ENCODE measurements around the gene COP1.

The COP1 gene

DNA sequence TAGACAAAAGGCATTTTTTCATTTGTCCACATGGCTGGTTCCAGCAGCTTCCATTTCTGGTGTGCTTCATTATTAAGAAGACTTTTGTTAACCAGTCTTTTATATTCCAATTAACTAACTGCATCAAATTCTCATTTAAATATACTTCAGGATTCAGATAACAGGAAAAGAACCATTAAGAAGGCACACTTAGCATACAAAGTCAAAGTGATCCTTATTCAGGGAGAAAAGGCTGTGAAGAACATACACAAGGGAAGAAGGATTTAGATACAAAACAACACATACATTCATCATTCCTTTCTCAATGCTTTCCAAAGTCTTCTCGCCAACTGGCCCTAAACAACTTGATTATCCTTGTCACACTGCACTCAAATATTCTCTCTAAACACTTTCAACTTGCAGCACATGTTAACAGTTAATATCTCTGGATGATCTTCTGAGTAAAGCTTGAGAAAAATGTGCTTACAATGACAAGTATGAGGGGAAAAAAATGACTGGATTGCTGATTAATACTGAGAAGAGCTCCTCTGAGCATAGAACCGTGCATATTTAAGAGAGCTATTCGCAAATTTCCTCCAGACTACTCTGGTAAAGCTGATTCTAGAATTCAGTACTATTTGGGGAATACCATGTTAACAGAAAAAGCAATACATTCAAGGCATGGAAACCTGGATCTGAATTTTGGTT, 238.5 kb downstream of the COP1 start:
- WGBS (ENCODE audit: extremely low coverage, insufficient coverage, insufficient read length), result no CpG with 5 or more reads among the region's 3 CpGs
- no peak overlapping the region for H2BK12ac ChIP-seq (ENCODE audit: low read length)
- no peaks in the 10 kb centered on the region for H3K79me1 ChIP-seq (ENCODE audit: low read length)
- no peak overlapping the region for H3K4ac ChIP-seq (ENCODE audit: low read depth, low read length)
- peak overlapping the region; percentile 37 for H4K91ac ChIP-seq (ENCODE audit: low read depth, low read length)
- no peak overlapping the region for H3K4me3 ChIP-seq (ENCODE audit: low read depth, low read length)
- DNase-seq, result peak; percentile 4 to 82
- H2AK5ac ChIP-seq (ENCODE audit: low read length), result no peak overlapping the region
- peaks cover 0 to 3% of the 10 kb centered on the region in 2 experiments for H3K36me3 ChIP-seq (ENCODE audit: control insufficient read depth in 1 of 2, insufficient read depth in 2 of 2, low read length in 2 of 2)
- H3K27me3 ChIP-seq (ENCODE audit: insufficient read depth, low read length), result no peaks in the 10 kb centered on the region
- no peak overlapping the region for H3K9ac ChIP-seq (ENCODE audit: low read length)
- H3K4me1 ChIP-seq (ENCODE audit: control insufficient read depth in 1 of 2, insufficient read depth in 2 of 2, low read length in 2 of 2), result peaks cover 0 to 2% of the 10 kb centered on the region in 2 experiments
- peak overlapping the region; percentile 36 for H3K27ac ChIP-seq (ENCODE audit: low read depth, low read length)
- no peak overlapping the region for H4K8ac ChIP-seq (ENCODE audit: low read depth, low read length)
- no peak overlapping the region for H3K18ac ChIP-seq (ENCODE audit: low read length)
- no peak overlapping the region for H2BK5ac ChIP-seq (ENCODE audit: low read depth, low read length, poor library complexity)
- H3K14ac ChIP-seq (ENCODE audit: low read length), result no peak overlapping the region
- H2BK120ac ChIP-seq (ENCODE audit: insufficient read depth, low read length, poor library complexity), result no peak overlapping the region
- no peaks in the 10 kb centered on the region for H3K9me3 ChIP-seq (ENCODE audit: insufficient read depth, low read depth, low read length)
- no peak overlapping the region for H4K12ac ChIP-seq (ENCODE audit: low read depth, low read length)
- H3K4me2 ChIP-seq (ENCODE audit: low read length), result no peak overlapping the region
- H3K23ac ChIP-seq (ENCODE audit: low read length), result no peak overlapping the region
- no peak overlapping the region for H2AFZ ChIP-seq (ENCODE audit: insufficient read depth, low read length, poor library complexity)
- H3K79me2 ChIP-seq (ENCODE audit: control insufficient read depth, insufficient read depth, low read length, poor library complexity), result no peaks in the 10 kb centered on the region

DNA sequence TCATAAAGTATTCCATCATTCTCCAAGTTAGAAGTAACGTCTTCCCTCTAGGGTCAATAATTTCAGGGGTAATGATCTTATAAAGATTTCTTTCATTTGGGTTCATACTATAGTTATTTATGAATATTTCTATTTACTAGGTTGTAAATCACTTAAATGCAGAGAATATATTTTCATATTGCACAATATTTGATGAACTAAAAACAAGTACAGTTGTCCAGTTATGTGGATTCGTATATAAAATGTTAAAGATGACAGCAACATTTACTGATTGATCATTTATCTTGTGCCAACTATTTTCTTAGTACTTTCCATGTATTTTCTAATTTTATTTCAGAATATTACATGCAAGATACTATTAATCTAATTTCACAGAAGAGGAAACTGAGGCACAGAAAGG, 243.3 kb downstream of the COP1 start:
- no CpG with 5 or more reads among the region's 2 CpGs for WGBS (ENCODE audit: extremely low coverage, insufficient coverage, insufficient read length)
- Histone ChIP-seq H3K4me2 (ENCODE audit: low read length) (no peak overlapping the region), H2BK120ac (ENCODE audit: insufficient read depth, low read length, poor library complexity) (no peak overlapping the region), H2BK12ac (ENCODE audit: low read length) (no peak overlapping the region), H4K8ac (ENCODE audit: low read depth, low read length) (no peak overlapping the region), H3K79me2 (ENCODE audit: control insufficient read depth, insufficient read depth, low read length, poor library complexity) (no peaks in the 10 kb centered on the region), H2BK5ac (ENCODE audit: low read depth, low read length, poor library complexity) (no peak overlapping the region), H3K4me3 (ENCODE audit: low read depth, low read length) (no peak overlapping the region), H3K14ac (ENCODE audit: low read length) (no peak overlapping the region), H3K4ac (ENCODE audit: low read depth, low read length) (no peak overlapping the region), H2AK5ac (ENCODE audit: low read length) (no peak overlapping the region), H4K91ac (ENCODE audit: low read depth, low read length) (no peak overlapping the region), H2AFZ (ENCODE audit: insufficient read depth, low read length, poor library complexity) (no peak overlapping the region), H3K27ac (ENCODE audit: low read depth, low read length) (no peak overlapping the region), H3K18ac (ENCODE audit: low read length) (no peak overlapping the region), H3K23ac (ENCODE audit: low read length) (no peak overlapping the region), H4K12ac (ENCODE audit: low read depth, low read length) (no peak overlapping the region), H3K4me1 (ENCODE audit: control insufficient read depth in 1 of 2, insufficient read depth in 2 of 2, low read length in 2 of 2) (peaks cover 0 to 2% of the 10 kb centered on the region in 2 experiments), H3K79me1 (ENCODE audit: low read length) (no peaks in the 10 kb centered on the region), H3K9ac (ENCODE audit: low read length) (no peak overlapping the region), H3K27me3 (ENCODE audit: insufficient read depth, low read length) (no peaks in the 10 kb centered on the region), H3K9me3 (ENCODE audit: insufficient read depth, low read depth, low read length) (no peaks in the 10 kb centered on the region), H3K36me3 (ENCODE audit: control insufficient read depth in 1 of 2, insufficient read depth in 2 of 2, low read length in 2 of 2) (peaks cover 0 to 2% of the 10 kb centered on the region in 2 experiments)
- DNase-seq, result no peak

DNA sequence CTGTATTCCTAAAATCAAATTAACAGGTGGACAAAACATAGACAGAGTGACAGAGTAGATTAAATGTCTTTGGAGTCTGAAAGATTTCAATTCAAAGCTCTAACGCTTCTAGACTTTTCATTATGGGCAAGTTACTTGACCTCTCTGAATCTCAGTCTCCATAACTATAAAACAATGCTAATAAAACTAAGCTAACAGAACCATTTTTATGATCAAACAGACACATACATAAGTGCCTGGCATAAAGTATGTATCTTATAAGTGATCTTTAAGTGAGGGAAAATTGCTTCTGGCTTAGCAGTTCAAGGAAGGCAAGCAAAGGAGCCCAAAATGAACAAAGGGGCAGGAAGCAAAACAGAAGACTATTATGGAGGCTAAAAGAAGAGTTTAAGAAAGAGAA, 246.9 kb downstream of the COP1 start:
- H2BK5ac ChIP-seq (ENCODE audit: low read depth, low read length, poor library complexity), result no peak overlapping the region
- H4K12ac ChIP-seq (ENCODE audit: low read depth, low read length), result no peak overlapping the region
- WGBS (ENCODE audit: extremely low coverage, insufficient coverage, insufficient read length), result no CpG with 5 or more reads among the region's 1 CpG

DNA sequence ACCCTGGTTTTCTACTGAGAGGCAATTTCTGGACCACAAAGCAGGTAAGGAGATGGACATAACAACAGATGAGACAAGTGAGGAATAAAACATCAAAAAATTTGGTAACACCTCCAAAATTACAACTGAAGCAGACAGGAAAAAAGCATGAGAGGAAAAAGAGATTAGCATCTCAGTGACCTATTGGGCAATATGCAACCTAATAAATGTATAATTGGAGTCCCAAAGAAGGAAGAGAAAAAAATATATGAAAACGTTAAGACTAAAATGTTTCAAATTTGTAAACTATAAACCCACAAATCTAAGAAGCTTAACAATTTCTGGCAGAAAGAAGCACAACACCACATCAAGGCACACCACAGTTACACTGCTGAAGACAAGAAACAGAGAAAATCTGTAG, 255.5 kb downstream of the COP1 start:
- Histone ChIP-seq H3K4ac (ENCODE audit: low read depth, low read length) (no peak overlapping the region), H3K14ac (ENCODE audit: low read length) (no peak overlapping the region), H4K91ac (ENCODE audit: low read depth, low read length) (no peak overlapping the region), H3K9me3 (ENCODE audit: insufficient read depth, low read depth, low read length) (peaks cover 1% of the 10 kb centered on the region), H3K79me1 (ENCODE audit: low read length) (no peaks in the 10 kb centered on the region), H4K12ac (ENCODE audit: low read depth, low read length) (no peak overlapping the region), H2AK5ac (ENCODE audit: low read length) (no peak overlapping the region), H3K23ac (ENCODE audit: low read length) (no peak overlapping the region), H2BK120ac (ENCODE audit: insufficient read depth, low read length, poor library complexity) (no peak overlapping the region), H2BK12ac (ENCODE audit: low read length) (no peak overlapping the region), H3K27me3 (ENCODE audit: insufficient read depth, low read length) (no peaks in the 10 kb centered on the region), H3K4me3 (ENCODE audit: low read depth, low read length) (no peak overlapping the region), H2AFZ (ENCODE audit: insufficient read depth, low read length, poor library complexity) (no peak overlapping the region), H3K18ac (ENCODE audit: low read length) (no peak overlapping the region), H3K36me3 (ENCODE audit: control insufficient read depth in 1 of 2, insufficient read depth in 2 of 2, low read length in 2 of 2) (peaks cover 3% of the 10 kb centered on the region in 2 experiments), H3K9ac (ENCODE audit: low read length) (no peak overlapping the region), H3K79me2 (ENCODE audit: control insufficient read depth, insufficient read depth, low read length, poor library complexity) (no peaks in the 10 kb centered on the region), H3K4me2 (ENCODE audit: low read length) (no peak overlapping the region), H4K8ac (ENCODE audit: low read depth, low read length) (no peak overlapping the region), H2BK5ac (ENCODE audit: low read depth, low read length, poor library complexity) (no peak overlapping the region), H3K27ac (ENCODE audit: low read depth, low read length) (no peak overlapping the region), H3K4me1 (ENCODE audit: control insufficient read depth in 1 of 2, insufficient read depth in 2 of 2, low read length in 2 of 2) (no peaks in the 10 kb centered on the region)
- no CpG with 5 or more reads among the region's 1 CpG for WGBS (ENCODE audit: extremely low coverage, insufficient coverage, insufficient read length)
- DNase-seq, result no peak

More for the DNA sequence above, 246.9 kb downstream of the COP1 start:
- Histone ChIP-seq H3K4ac (ENCODE audit: low read depth, low read length) (no peak overlapping the region), H2AK5ac (ENCODE audit: low read length) (no peak overlapping the region), H3K27ac (ENCODE audit: low read depth, low read length) (no peak overlapping the region), H3K4me3 (ENCODE audit: low read depth, low read length) (no peak overlapping the region), H3K23ac (ENCODE audit: low read length) (no peak overlapping the region), H4K91ac (ENCODE audit: low read depth, low read length) (no peak overlapping the region), H3K79me1 (ENCODE audit: low read length) (no peaks in the 10 kb centered on the region), H3K4me2 (ENCODE audit: low read length) (no peak overlapping the region), H3K9ac (ENCODE audit: low read length) (no peak overlapping the region), H2BK12ac (ENCODE audit: low read length) (no peak overlapping the region), H4K8ac (ENCODE audit: low read depth, low read length) (no peak overlapping the region), H3K18ac (ENCODE audit: low read length) (no peak overlapping the region), H3K79me2 (ENCODE audit: control insufficient read depth, insufficient read depth, low read length, poor library complexity) (no peaks in the 10 kb centered on the region), H3K36me3 (ENCODE audit: control insufficient read depth in 1 of 2, insufficient read depth in 2 of 2, low read length in 2 of 2) (peaks cover 0 to 2% of the 10 kb centered on the region in 2 experiments), H3K9me3 (ENCODE audit: insufficient read depth, low read depth, low read length) (no peaks in the 10 kb centered on the region), H2BK120ac (ENCODE audit: insufficient read depth, low read length, poor library complexity) (no peak overlapping the region), H2AFZ (ENCODE audit: insufficient read depth, low read length, poor library complexity) (no peak overlapping the region), H3K4me1 (ENCODE audit: control insufficient read depth in 1 of 2, insufficient read depth in 2 of 2, low read length in 2 of 2) (no peaks in the 10 kb centered on the region), H3K27me3 (ENCODE audit: insufficient read depth, low read length) (no peaks in the 10 kb centered on the region), H3K14ac (ENCODE audit: low read length) (no peak overlapping the region)
- no peak for DNase-seq

Measured in trophoblast cell (in vitro differentiated cells and primary cell).